ENCODE data around the gene ARL17B.
"Not testable (repeated sequence)": the region's sequence is repeated elsewhere in the genome, so short reads cannot be mapped to it uniquely, and the experiment has no call there.

ARL17B gene

GRCh38 chr17:46290906-46291546, 70.5 kb downstream of the ARL17B start:
- DNase-seq (ENCODE audit: low spot score): not testable (repeated sequence)

- DNase-seq (ENCODE audit: low spot score): not testable (repeated sequence)
Measured at GRCh38 chr17:46287587-46287986, 74.0 kb downstream of the ARL17B start.

- DNase-seq (ENCODE audit: low spot score): peak; percentile 68
Measured at GRCh38 chr17:46286764-46287221, 74.8 kb downstream of the ARL17B start.

GRCh38 chr17:46285500-46285899, 76.1 kb downstream of the ARL17B start:
- DNase-seq (ENCODE audit: low spot score): not testable (repeated sequence)

- DNase-seq (ENCODE audit: low spot score): not testable (repeated sequence)
Measured at GRCh38 chr17:46284467-46284866, 77.1 kb downstream of the ARL17B start.

- not testable (repeated sequence) for DNase-seq (ENCODE audit: low spot score)
Measured at GRCh38 chr17:46282635-46283034, 78.9 kb downstream of the ARL17B start.

GRCh38 chr17:46281336-46281735, 80.2 kb downstream of the ARL17B start:
- DNase-seq (ENCODE audit: low spot score): not testable (repeated sequence)

GRCh38 chr17:46276728-46277479, 84.7 kb downstream of the ARL17B start:
- not testable (repeated sequence) for DNase-seq (ENCODE audit: low spot score)

- DNase-seq (ENCODE audit: low spot score): no peak
Measured at GRCh38 chr17:46274238-46274637, 87.3 kb downstream of the ARL17B start.

- DNase-seq (ENCODE audit: low spot score): no peak
Measured at GRCh38 chr17:46273541-46274236, 87.9 kb downstream of the ARL17B start.

- DNase-seq (ENCODE audit: low spot score): no peak
Measured at GRCh38 chr17:46270032-46270431, 91.5 kb downstream of the ARL17B start.

GRCh38 chr17:46266656-46267544, 94.7 kb downstream of the ARL17B start:
- peak; percentile 93 for DNase-seq (ENCODE audit: low spot score)

GRCh38 chr17:46266063-46266655, 95.4 kb downstream of the ARL17B start:
- peak; percentile 57 for DNase-seq (ENCODE audit: low spot score)

GRCh38 chr17:46264456-46265198, 96.9 kb downstream of the ARL17B start:
- peak; percentile 78 for DNase-seq (ENCODE audit: low spot score)

- DNase-seq (ENCODE audit: low spot score): no peak
Measured at GRCh38 chr17:46262271-46262670, 99.3 kb downstream of the ARL17B start.

GRCh38 chr17:46259845-46260661, 101.5 kb downstream of the ARL17B start:
- not testable (repeated sequence) for DNase-seq (ENCODE audit: low spot score)

GRCh38 chr17:46256369-46256768, 105.2 kb downstream of the ARL17B start:
- DNase-seq (ENCODE audit: low spot score): not testable (repeated sequence)

- not testable (repeated sequence) for DNase-seq (ENCODE audit: low spot score)
Measured at GRCh38 chr17:46254215-46254614, 107.4 kb downstream of the ARL17B start.

- peak; percentile 68 for DNase-seq (ENCODE audit: low spot score)
Measured at GRCh38 chr17:46253722-46254121, 107.8 kb downstream of the ARL17B start.

- not testable (repeated sequence) for DNase-seq (ENCODE audit: low spot score)
Measured at GRCh38 chr17:46252804-46253203, 108.8 kb downstream of the ARL17B start.
